ENCODE results near the gene PLSCR4. TPM values are rescaled to one million over a fixed set of nuclear protein-coding genes. Genes with fewer than 3 reads are reported as not detected.
"Not testable (repeated sequence)": the region's sequence is repeated elsewhere in the genome, so short reads cannot be mapped to it uniquely, and the experiment has no call there.

PLSCR4 gene, protein sequence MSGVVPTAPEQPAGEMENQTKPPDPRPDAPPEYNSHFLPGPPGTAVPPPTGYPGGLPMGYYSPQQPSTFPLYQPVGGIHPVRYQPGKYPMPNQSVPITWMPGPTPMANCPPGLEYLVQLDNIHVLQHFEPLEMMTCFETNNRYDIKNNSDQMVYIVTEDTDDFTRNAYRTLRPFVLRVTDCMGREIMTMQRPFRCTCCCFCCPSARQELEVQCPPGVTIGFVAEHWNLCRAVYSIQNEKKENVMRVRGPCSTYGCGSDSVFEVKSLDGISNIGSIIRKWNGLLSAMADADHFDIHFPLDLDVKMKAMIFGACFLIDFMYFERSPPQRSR
- 100 to 1,000 TPM in 3 of 9 donors, 10 to 100 TPM in 6; 17.2 to 155 (median 72.2) TPM for total RNA-seq
- 10 to 100 TPM; 21.8 to 51.1 (median 25.9) TPM for polyA plus RNA-seq
- long read RNA-seq, donor 1, partial matches to known transcripts, result 0 of 2 reads
- long read RNA-seq, donor 1, other reads (novel, unspliced or antisense), result 0 of 2 reads
- long read RNA-seq, donor 2, partial matches to known transcripts, result 0 of 3 reads
- long read RNA-seq, donor 2, other reads (novel, unspliced or antisense), result 0 of 3 reads
- long read RNA-seq, donor 3, partial matches to known transcripts, result 0 of 4 reads
- long read RNA-seq, donor 3, other reads (novel, unspliced or antisense), result 0 of 4 reads
- long read RNA-seq, donor 4, transcript PLSCR4-201 (9 exons, 3,303 nt), result major isoform, 25 of 53 reads
- long read RNA-seq, donor 4, partial matches to known transcripts, result 7 of 53 reads
- long read RNA-seq, donor 4, other reads (novel, unspliced or antisense), result 19 of 53 reads
- long read RNA-seq, donor 5, transcript PLSCR4-201 (9 exons, 3,303 nt), result major isoform, 100 of 173 reads
- long read RNA-seq, donor 5, transcript PLSCR4-210 (11 exons, 1,375 nt), result minor isoform, 6 of 173 reads
- long read RNA-seq, donor 5, transcript PLSCR4-204 (9 exons, 1,442 nt), result minor isoform, 14 of 173 reads
- long read RNA-seq, donor 5, partial matches to known transcripts, result 16 of 173 reads
- long read RNA-seq, donor 5, other reads (novel, unspliced or antisense), result 33 of 173 reads
- long read RNA-seq, donor 6, transcript PLSCR4-201 (9 exons, 3,303 nt), result major isoform, 25 of 54 reads
- long read RNA-seq, donor 6, transcript PLSCR4-204 (9 exons, 1,442 nt), result minor isoform, 5 of 54 reads
- long read RNA-seq, donor 6, partial matches to known transcripts, result 9 of 54 reads
- long read RNA-seq, donor 6, other reads (novel, unspliced or antisense), result 13 of 54 reads
- long read RNA-seq, donor 7, partial matches to known transcripts, result 0 of 1 reads
- long read RNA-seq, donor 7, other reads (novel, unspliced or antisense), result 0 of 1 reads
- long read RNA-seq, donor 8, transcript PLSCR4-201 (9 exons, 3,303 nt), result major isoform, 5 of 5 reads
- long read RNA-seq, donor 8, partial matches to known transcripts, result 0 of 5 reads
- long read RNA-seq, donor 8, other reads (novel, unspliced or antisense), result 0 of 5 reads
- long read RNA-seq, donor 9, partial matches to known transcripts, result 0 of 4 reads
- long read RNA-seq, donor 9, other reads (novel, unspliced or antisense), result 0 of 4 reads
- long read RNA-seq, donor 10, partial matches to known transcripts, result 0 of 3 reads
- long read RNA-seq, donor 10, other reads (novel, unspliced or antisense), result 0 of 3 reads

DNA sequence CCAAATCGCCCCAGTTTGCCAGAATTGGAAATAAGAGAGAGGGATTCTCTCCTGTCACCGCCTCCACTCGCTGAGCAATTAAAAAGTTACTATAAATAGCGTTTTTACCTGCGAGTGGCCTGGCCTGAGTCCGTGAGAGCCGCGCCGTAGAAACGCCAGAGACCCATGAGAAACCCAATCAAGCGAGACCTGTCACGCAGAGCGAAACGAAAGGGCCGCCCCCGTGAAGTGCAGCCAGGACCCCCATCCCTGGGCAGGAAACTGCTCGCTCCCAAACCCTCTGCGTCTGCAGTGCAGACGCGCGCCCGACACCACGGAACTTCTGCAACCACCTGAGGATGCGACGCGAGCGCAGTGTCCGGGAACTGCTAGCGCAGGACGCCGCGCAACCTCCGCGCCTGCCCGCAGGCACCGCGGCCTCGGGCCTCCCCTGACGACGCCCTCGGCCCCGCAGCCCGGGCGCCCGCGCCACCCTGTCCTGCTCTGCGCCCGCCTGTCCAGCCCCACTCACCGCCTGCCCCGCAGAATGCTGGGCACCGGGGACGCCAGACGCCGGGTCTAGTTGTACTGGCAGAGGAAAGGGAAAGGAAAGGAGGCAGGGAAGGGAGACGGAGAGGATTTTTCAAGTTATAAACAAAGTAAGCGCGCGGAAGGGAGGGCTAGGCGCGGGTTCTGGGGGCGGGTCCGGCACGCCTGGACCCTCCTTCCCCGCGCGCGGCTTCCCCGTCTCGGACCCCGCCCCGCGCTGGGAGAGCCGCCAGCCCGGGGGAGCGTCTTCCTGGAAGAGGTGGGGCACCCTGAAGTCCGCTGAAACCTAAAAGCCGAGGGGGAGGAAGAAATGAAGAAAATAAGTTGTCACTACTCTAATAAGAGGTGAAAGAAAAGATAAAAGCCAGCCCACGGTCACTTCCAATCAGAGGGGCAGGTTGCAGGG, at the start of gene PLSCR4:
TSS of gene PLSCR4 (minus strand) at position 657 of the 934 bp plus-strand sequence. CDS start 29,034 bp downstream, outside the sequence.
- WGBS, 4 donors, result 0 to 3% (median 0%) methylated on average over 38 to 78 of the region's 78 CpGs
- TF ChIP-seq POLR2A (IDR thresholded peaks at IDR 0.05), result peak in 1 of 2 donors; percentile 69
- TF ChIP-seq, protein P1, sequence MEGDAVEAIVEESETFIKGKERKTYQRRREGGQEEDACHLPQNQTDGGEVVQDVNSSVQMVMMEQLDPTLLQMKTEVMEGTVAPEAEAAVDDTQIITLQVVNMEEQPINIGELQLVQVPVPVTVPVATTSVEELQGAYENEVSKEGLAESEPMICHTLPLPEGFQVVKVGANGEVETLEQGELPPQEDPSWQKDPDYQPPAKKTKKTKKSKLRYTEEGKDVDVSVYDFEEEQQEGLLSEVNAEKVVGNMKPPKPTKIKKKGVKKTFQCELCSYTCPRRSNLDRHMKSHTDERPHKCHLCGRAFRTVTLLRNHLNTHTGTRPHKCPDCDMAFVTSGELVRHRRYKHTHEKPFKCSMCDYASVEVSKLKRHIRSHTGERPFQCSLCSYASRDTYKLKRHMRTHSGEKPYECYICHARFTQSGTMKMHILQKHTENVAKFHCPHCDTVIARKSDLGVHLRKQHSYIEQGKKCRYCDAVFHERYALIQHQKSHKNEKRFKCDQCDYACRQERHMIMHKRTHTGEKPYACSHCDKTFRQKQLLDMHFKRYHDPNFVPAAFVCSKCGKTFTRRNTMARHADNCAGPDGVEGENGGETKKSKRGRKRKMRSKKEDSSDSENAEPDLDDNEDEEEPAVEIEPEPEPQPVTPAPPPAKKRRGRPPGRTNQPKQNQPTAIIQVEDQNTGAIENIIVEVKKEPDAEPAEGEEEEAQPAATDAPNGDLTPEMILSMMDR (IDR thresholded peaks at IDR 0.05), result peak in 2 of 6 experiments; percentile 6 to 21
- Histone ChIP-seq H3K4me3 (peak within 1 kb of the TSS; percentile 63 to 85 (median 80)), H3K27ac (peak within 1 kb of the TSS; percentile 93 to 96 (median 95)), H3K27me3 (no peaks in the 10 kb centered on the region), H3K4me1 (replicated peaks in 1 of 2) (peaks cover 20 to 39% of the 10 kb centered on the region in 2 donors), H3K36me3 (replicated peaks in 1 of 2) (no peaks in the 10 kb centered on the region), H3K9me3 (replicated peaks in 1 of 3) (no peaks in the 10 kb centered on the region)
- intact Hi-C loops (cut with DNase I), result no loop called here
- peak; percentile 81 to 89 (median 85) for DNase-seq

DNA sequence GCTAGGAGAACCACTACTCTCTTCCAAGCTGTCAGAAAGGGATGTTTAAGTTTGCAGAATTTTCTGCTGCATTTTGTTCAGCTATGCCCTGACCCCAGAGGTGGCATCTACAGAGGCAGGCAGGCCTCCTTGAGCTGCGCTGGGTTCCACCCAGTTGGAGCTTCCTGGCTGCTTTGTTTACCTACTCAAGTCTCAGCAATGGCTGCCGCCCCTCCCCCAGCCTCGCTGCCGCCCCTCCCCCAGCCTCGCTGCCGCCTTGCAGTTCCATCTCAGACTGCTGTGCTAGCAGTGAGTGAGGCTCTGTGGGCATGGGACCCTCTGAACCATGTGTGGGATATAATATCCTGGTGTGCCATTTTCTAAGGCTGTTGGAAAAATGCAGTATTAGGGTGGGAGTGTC, 42.5 kb upstream of the PLSCR4 start:
- H3K4me1 ChIP-seq (replicated peaks in 1 of 2), result not testable (repeated sequence)

DNA sequence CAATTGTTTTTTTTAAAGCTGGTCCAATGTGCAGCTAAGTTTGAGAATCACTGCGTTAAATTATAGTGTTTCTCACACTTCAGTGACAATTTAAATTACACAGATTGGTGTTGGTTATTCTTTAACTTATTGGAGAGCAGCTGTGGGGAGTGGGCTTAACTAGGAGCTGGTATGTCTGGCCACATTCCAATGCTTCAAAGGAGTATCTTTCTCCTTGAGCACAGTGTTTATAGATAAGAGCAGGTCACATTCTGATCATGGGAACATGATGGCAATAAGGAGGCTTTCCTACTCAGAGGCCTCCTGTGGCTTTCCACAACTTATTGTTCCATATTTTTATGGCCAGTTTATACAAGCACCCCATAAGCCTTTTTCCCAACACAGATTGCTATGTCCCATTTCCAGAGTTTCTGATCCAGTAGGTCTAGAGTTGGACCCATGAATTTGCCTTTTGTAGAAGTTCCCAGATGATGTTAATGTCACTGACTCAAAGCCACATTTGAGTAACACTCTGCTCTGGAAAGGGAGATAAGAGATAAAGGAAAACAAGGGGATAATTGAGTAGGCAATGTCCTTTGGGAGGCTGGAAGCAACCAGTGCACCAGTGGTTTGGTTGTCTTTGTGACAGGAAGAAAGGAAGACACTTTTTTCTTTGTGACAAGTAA, 33.0 kb upstream of the PLSCR4 start:
- intact Hi-C loops (cut with DNase I), result no loop called here

More for the DNA sequence above, 42.5 kb upstream of the PLSCR4 start:
- H3K27ac ChIP-seq; H3K9me3 ChIP-seq (replicated peaks in 1 of 3); H3K27me3 ChIP-seq; intact Hi-C loops (cut with DNase I); H3K4me3 ChIP-seq; H3K36me3 ChIP-seq (replicated peaks in 1 of 2); DNase-seq: not testable (repeated sequence)
- WGBS, 4 donors, result 86 to 97% (median 94%) methylated on average over 4 to 6 of the region's 6 CpGs

More for the DNA sequence above, 33.0 kb upstream of the PLSCR4 start:
- H3K27ac ChIP-seq, result no peak overlapping the region
- TF ChIP-seq, protein P1 (IDR thresholded peaks at IDR 0.05), result no peak
- TF ChIP-seq POLR2A (IDR thresholded peaks at IDR 0.05), result no peak
- H3K9me3 ChIP-seq (replicated peaks in 1 of 3), result no peaks in the 10 kb centered on the region
- H3K36me3 ChIP-seq (replicated peaks in 1 of 2), result no peaks in the 10 kb centered on the region
- H3K4me3 ChIP-seq, result no peak overlapping the region
- no peaks in the 10 kb centered on the region for H3K4me1 ChIP-seq (replicated peaks in 1 of 2)
- 73 to 85% (median 78%) methylated on average over 1 of the region's 1 CpG for WGBS, 4 donors
- no peak for DNase-seq
- H3K27me3 ChIP-seq, result no peaks in the 10 kb centered on the region

All from adrenal gland (tissue), 19 donors.